RWPE1 (cell line): ENCODE results near the gene SCAP.

ENCODE experiments used
- CTCF ChIA-PET: fragments of 350-600 bp; sonication (Branson Sonifier 250); formaldehyde crosslinking; extraction: SDS; loops from one replicate; lab custom pipeline; 2021; lab: Yijun Ruan, JAX
- POLR2A ChIA-PET: fragments of 400-600 bp; formaldehyde crosslinking; extraction: SDS; loops from one replicate; lab custom pipeline; 2020; ENCODE audit warnings: antibody characterized with exemption; ENCODE audit not compliant: low non-redundant PET; lab: Yijun Ruan, JAX
- DNase-seq: peaks from one replicate; pipeline ENCODE4 v3.0.0; 2012; ENCODE audit warnings: low spot score
- H3K27ac ChIP-seq: fragments of 450-650 bp; 2 replicates; pipeline ENCODE4 v1.5.1; 2017
- CTCF ChIP-seq: fragments of 450-650 bp; conservative IDR thresholded peaks from 2 replicates; pipeline ENCODE4 v1.5.1; 2017; ENCODE audit warnings: low read depth, mild to moderate bottlenecking

SCAP gene

DNA sequence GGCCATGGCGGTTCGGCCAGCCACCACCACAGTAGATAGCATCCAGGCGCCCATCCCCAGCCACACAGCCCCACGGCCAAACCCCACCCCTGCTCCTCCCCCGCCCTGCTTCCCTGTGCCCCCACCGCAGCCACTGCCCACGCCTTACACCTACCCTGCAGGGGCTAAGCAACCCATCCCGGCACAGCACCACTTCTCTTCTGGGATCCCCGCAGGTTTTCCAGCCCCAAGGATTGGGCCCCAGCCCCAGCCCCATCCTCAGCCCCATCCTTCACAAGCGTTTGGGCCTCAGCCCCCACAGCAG is 65.4 kb downstream of the SCAP start:
- CTCF ChIA-PET = interaction anchor here (0.8 kb wide), 1 partner anchor 11 kb away, joined by 3 read pairs; no protein-coding TSS in a partner anchor
- no peak overlapping the region; the same call in 1 of the 2 replicates for H3K27ac ChIP-seq
- POLR2A ChIA-PET = no interaction called here

DNA sequence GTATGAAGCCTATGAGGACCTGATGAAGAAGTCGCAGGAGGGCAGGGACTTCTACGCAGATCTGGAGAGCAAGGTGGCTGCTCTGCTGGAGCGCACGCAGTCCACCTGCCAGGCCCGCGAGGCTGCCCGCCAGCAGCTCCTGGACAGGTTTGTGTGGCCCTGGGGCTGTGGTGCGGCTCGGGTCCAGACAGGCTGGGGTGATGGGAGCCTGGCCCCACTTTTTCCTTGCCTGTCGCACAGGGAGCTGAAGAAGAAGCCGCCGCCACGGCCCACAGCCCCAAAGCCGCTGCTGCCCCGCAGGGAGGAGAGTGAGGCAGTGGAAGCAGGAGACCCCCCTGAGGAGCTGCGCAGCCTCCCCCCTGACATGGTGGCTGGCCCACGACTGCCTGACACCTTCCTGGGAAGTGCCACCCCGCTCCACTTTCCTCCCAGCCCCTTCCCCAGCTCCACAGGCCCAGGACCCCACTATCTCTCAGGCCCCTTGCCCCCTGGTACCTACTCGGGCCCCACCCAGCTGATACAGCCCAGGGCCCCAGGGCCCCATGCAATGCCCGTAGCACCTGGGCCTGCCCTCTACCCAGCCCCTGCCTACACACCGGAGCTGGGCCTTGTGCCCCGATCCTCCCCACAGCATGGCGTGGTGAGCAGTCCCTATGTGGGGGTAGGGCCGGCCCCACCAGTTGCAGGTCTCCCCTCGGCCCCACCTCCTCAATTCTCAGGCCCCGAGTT is 65.9 kb downstream of the SCAP start:
- no peak for DNase-seq
- ChIA-PET POLR2A (no interaction called here), CTCF (interaction anchor here (0.5 to 0.8 kb wide), 2 partner anchors 12 to 136 kb away, joined by 3 to 5 read pairs; no protein-coding TSS in a partner anchor)
- no peak overlapping the region; the same call in 1 of the 2 replicates for H3K27ac ChIP-seq
- TF ChIP-seq CTCF = no peak

More for the DNA sequence above, 65.4 kb downstream of the SCAP start:
- TF ChIP-seq CTCF = no peak
- no peak for DNase-seq

- no peak for TF ChIP-seq CTCF
- POLR2A ChIA-PET = no interaction called here
- CTCF ChIA-PET = no interaction called here
- DNase-seq = no peak
- no peak overlapping the region; the same call in 1 of the 2 replicates for H3K27ac ChIP-seq
These were observed 66.5 kb downstream of the SCAP start for GRCh38 chr3:47409284-47409683.

DNA sequence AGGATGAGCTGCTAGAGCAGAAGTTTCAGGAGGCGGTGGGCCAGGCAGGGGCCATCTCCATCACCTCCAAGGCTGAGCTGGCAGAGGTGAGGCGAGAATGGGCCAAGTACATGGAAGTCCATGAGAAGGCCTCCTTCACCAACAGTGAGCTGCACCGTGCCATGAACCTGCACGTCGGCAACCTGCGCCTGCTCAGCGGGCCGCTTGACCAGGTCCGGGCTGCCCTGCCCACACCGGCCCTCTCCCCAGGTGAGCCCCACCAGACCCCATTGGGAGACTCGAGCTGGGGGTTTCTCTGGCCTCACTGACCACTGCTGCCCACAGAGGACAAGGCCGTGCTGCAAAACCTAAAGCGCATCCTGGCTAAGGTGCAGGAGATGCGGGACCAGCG is 66.9 kb downstream of the SCAP start:
- POLR2A ChIA-PET = no interaction called here
- H3K27ac ChIP-seq = peak overlapping the region; percentile 82
- no peak for DNase-seq
- CTCF ChIA-PET = no interaction called here
- no peak for TF ChIP-seq CTCF

- DNase-seq = no peak
- ChIA-PET CTCF (interaction anchor here (0.6 kb wide), 1 partner anchor 748 kb away, joined by 3 read pairs; no protein-coding TSS in a partner anchor), POLR2A (no interaction called here)
- no peak for TF ChIP-seq CTCF
- H3K27ac ChIP-seq = peak overlapping the region; percentile 82
These were observed 67.6 kb downstream of the SCAP start for GRCh38 chr3:47407896-47408838.

DNA sequence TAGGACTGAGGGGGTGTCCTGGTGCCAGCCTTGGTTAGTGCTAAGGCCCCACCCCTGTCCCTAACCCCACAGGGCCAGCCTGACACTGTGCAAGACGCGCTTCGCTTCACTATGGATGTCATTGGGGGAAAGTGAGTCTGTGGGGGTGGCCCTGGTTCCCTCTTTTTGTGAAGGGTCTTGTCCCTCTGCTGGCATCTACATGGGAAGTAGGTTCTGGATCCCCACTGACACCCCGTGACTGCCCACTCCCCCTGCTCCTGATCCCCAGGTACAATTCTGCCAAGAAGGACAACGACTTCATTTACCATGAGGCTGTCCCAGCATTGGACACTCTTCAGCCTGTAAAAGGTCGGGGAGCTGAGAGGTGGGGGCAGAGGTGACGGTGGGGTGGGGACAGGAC is 68.5 kb downstream of the SCAP start:
- ChIA-PET CTCF (no interaction called here), POLR2A (no interaction called here)
- H3K27ac ChIP-seq = peak overlapping the region; percentile 82
- DNase-seq = no peak
- TF ChIP-seq CTCF = no peak
